Liver (tissue), 9 donors: Measurements from ENCODE around the gene PLVAP. TPM values are rescaled to one million over a fixed set of nuclear protein-coding genes. Genes with fewer than 3 reads are reported as not detected.

ENCODE experiments used
- DNase-seq: peaks from one replicate; pipeline ENCODE4 v3.0.0-alpha.2; 2017; ENCODE audit warnings: low spot score
- H3K27ac ChIP-seq, 2 donors: one replicate each; pipeline ENCODE4 v1.7.0; 2013; ENCODE audit warnings: inconsistent platforms in 2 of 2, low read length in 2 of 2, control low read depth in 1 of 2, low read depth in 1 of 2, mild to moderate bottlenecking in 1 of 2
- H3K27me3 ChIP-seq, 4 donors: one replicate each; pipeline versions ENCODE4 v1.6.1 to v1.7.0; 2013; ENCODE audit warnings: low read length in 3 of 4, inconsistent platforms in 1 of 4, mild to moderate bottlenecking in 1 of 4, moderate library complexity in 1 of 4; ENCODE audit not compliant: control insufficient read depth in 4 of 4, insufficient read depth in 4 of 4
- H3K36me3 ChIP-seq, 4 donors: one replicate each; pipeline versions ENCODE4 v1.6.1 to v1.7.0; 2013; ENCODE audit warnings: low read length in 3 of 4, mild to moderate bottlenecking in 3 of 4, low read depth in 1 of 4, moderate library complexity in 1 of 4; ENCODE audit not compliant: control insufficient read depth in 4 of 4, insufficient read depth in 3 of 4
- H3K4me1 ChIP-seq, 4 donors: one replicate each; pipeline versions ENCODE4 v1.6.1 to v1.7.0; 2013; ENCODE audit warnings: low read length in 3 of 4, mild to moderate bottlenecking in 3 of 4, moderate library complexity in 1 of 4; ENCODE audit not compliant: control insufficient read depth in 4 of 4, insufficient read depth in 4 of 4
- H3K4me3 ChIP-seq, 3 donors: one replicate each; pipeline versions ENCODE4 v1.6.1 to v1.7.0; 2013; ENCODE audit warnings: low read length in 3 of 3, control low read depth in 1 of 3, low read depth in 1 of 3, mild to moderate bottlenecking in 1 of 3
- H3K9ac ChIP-seq, 2 donors: one replicate each; pipeline ENCODE4 v1.7.0; 2013; ENCODE audit warnings: low read length in 2 of 2, mild to moderate bottlenecking in 2 of 2, moderate library complexity in 2 of 2, control low read depth in 1 of 2, low read depth in 1 of 2
- H3K9me3 ChIP-seq, 4 donors: one replicate each; pipeline versions ENCODE4 v1.6.1 to v1.7.0; 2013; ENCODE audit warnings: low read length in 3 of 4; ENCODE audit not compliant: control insufficient read depth in 4 of 4
- ATF3 ChIP-seq: IDR thresholded peaks from 2 replicates; pipeline ENCODE4 v1.6.1; 2016; ENCODE audit warnings: antibody characterized with exemption
- CTCF ChIP-seq: fragments of 150-350 bp; IDR thresholded peaks from 2 replicates; pipeline ENCODE4 v1.5.1; 2017; ENCODE audit warnings: improper control_type of control experiment, low read depth, low read length; ENCODE audit not compliant: missing input control
- EGR1 ChIP-seq, 2 donors: IDR thresholded peaks; 2 replicates each; pipeline ENCODE4 v1.6.1; 2016 to 2018; ENCODE audit warnings: antibody characterized with exemption in 2 of 2, low read depth in 2 of 2
- FOXA1 ChIP-seq: IDR thresholded peaks from 2 replicates; pipeline ENCODE4 v1.6.1; 2016; ENCODE audit warnings: antibody characterized with exemption
- FOXA2 ChIP-seq: IDR thresholded peaks from 2 replicates; pipeline ENCODE4 v1.6.1; 2016; ENCODE audit warnings: antibody characterized with exemption
- GABPA ChIP-seq, 2 donors: IDR thresholded peaks in 1 of 2; conservative IDR thresholded peaks in 1 of 2; 2 replicates each; pipeline ENCODE4 v1.6.1; 2016; ENCODE audit warnings: antibody characterized with exemption in 2 of 2, mild to moderate bottlenecking in 1 of 2, moderate library complexity in 1 of 2
- HNF4A ChIP-seq, 2 donors: conservative IDR thresholded peaks; 2 replicates each; pipeline ENCODE4 v1.6.1; 2016; ENCODE audit warnings: antibody characterized with exemption in 2 of 2, mild to moderate bottlenecking in 2 of 2
- HNF4G ChIP-seq: IDR thresholded peaks from 2 replicates; pipeline ENCODE4 v1.6.1; 2016; ENCODE audit warnings: antibody characterized with exemption
- JUND ChIP-seq, 2 donors: IDR thresholded peaks; 2 replicates each; pipeline ENCODE4 v1.6.1; 2016; ENCODE audit warnings: antibody characterized with exemption in 2 of 2
- RAD21 ChIP-seq, 2 donors: IDR thresholded peaks; 2 replicates each; pipeline ENCODE4 v1.6.1; 2016; ENCODE audit warnings: antibody characterized with exemption in 2 of 2, mild to moderate bottlenecking in 2 of 2
- RXRA ChIP-seq, 2 donors: IDR thresholded peaks; 2 replicates each; pipeline ENCODE4 v1.6.1; 2017 to 2018; ENCODE audit warnings: antibody characterized with exemption in 2 of 2, mild to moderate bottlenecking in 1 of 2
- SP1 ChIP-seq: IDR thresholded peaks from 2 replicates; pipeline ENCODE4 v1.6.1; 2018; ENCODE audit warnings: antibody characterized with exemption, mild to moderate bottlenecking
- YY1 ChIP-seq: IDR thresholded peaks from 2 replicates; pipeline ENCODE4 v1.6.1; 2016; ENCODE audit warnings: antibody characterized with exemption, mild to moderate bottlenecking
- WGBS: extraction: QIAGEN DNeasy Blood & Tissue Kit; methylation state at CpG from one replicate; pipeline ENCODE4 v1.1.7; 2013; 5-methylcytosine and 5-hydroxymethylcytosine counted together
- polyA plus RNA-seq, 2 donors: library from polyadenylated mRNA; stranded (reverse) in 1 of 2; unstranded in 1 of 2; fragments of 200-250 nt in 1 of 2; fragments of >200 nt in 1 of 2; fragmentation: Nextera tagmentation in 1 of 2; extraction: Ambion mirVana in 1 of 2; gene quantifications; one replicate each; pipeline versions ENCODE4 v1.2.1 to v1.2.3, GENCODE V29; 2013 to 2015
- total RNA-seq, 2 donors: library from RNA; depleted of rRNA; stranded (reverse); fragments of >200 nt; gene quantifications; one replicate each; pipeline ENCODE4 v1.2.3, GENCODE V29; 2014
- donor health status: healthy.
- donor health status: healthy.
- donor health status: healthy.
- donor health status: healthy.
- donor health status: healthy.

PLVAP gene
- total and polyA plus RNA-seq, 4 donors = 4.2 to 11.8 (median 8.6) TPM

GRCh38 chr19:17411801-17412200, 34.7 kb upstream of the PLVAP start:
- TF ChIP-seq HNF4A (conservative IDR thresholded peaks at IDR 0.05) (no peak), CTCF (no peak), JUND (IDR thresholded peaks at IDR 0.05) (no peak), FOXA2 (no peak), FOXA1 (no peak), HNF4G (no peak), YY1 (no peak), EGR1 (IDR thresholded peaks at IDR 0.05; ENCODE audit: low read depth in 2 of 2) (no peak), RXRA (IDR thresholded peaks at IDR 0.05) (no peak), RAD21 (IDR thresholded peaks at IDR 0.05) (no peak), ATF3 (no peak), GABPA (IDR thresholded peaks at IDR 0.05 in 1 of 2, conservative IDR thresholded peaks at IDR 0.05 in 1 of 2) (no peak), SP1 (no peak)
- H3K9ac ChIP-seq = no peak overlapping the region
- DNase-seq = no peak
- H3K4me1 ChIP-seq = peaks cover 0 to 4% (median 3%) of the 10 kb centered on the region in 4 donors
- H3K9me3 ChIP-seq = no peaks in the 10 kb centered on the region
- no peak overlapping the region for H3K4me3 ChIP-seq
- H3K27ac ChIP-seq = peak overlapping the region in 1 of 2 donors; percentile 20
- peaks cover 2 to 12% (median 6%) of the 10 kb centered on the region in 4 donors for H3K36me3 ChIP-seq
- no peaks in the 10 kb centered on the region for H3K27me3 ChIP-seq
- WGBS = 78% methylated on average over 11 of the region's 11 CpGs

- 92% methylated on average over 9 of the region's 9 CpGs for WGBS
Observed at GRCh38 chr19:17409990-17410389, 32.8 kb upstream of the PLVAP start.

GRCh38 chr19:17406887-17407196, 29.7 kb upstream of the PLVAP start:
- Histone ChIP-seq H3K4me3 (peak overlapping the region in 2 of 3 donors; percentile 38 to 62), H3K27me3 (no peaks in the 10 kb centered on the region), H3K9ac (peak overlapping the region; percentile 54 to 88), H3K4me1 (peaks cover 0 to 30% (median 21%) of the 10 kb centered on the region in 4 donors), H3K9me3 (no peaks in the 10 kb centered on the region), H3K27ac (peak overlapping the region; percentile 95 to 96), H3K36me3 (peaks cover 0 to 5% (median under 1%) of the 10 kb centered on the region in 4 donors)
- DNase-seq = no peak
- 11% methylated on average over 2 of the region's 2 CpGs for WGBS
- TF ChIP-seq FOXA2 (no peak), RXRA (IDR thresholded peaks at IDR 0.05) (peak; percentile 32 to 58), HNF4A (conservative IDR thresholded peaks at IDR 0.05) (peak; percentile 5 to 28), SP1 (peak; percentile 77)

More at GRCh38 chr19:17409990-17410389, 32.8 kb upstream of the PLVAP start:
- DNase-seq = no peak
- peaks cover 2 to 9% (median 4%) of the 10 kb centered on the region in 4 donors for H3K36me3 ChIP-seq
- H3K27me3 ChIP-seq = no peaks in the 10 kb centered on the region
- H3K9ac ChIP-seq = no peak overlapping the region
- TF ChIP-seq HNF4A (conservative IDR thresholded peaks at IDR 0.05) = peak in 1 of 2 donors; percentile 13
- TF ChIP-seq GABPA (IDR thresholded peaks at IDR 0.05 in 1 of 2, conservative IDR thresholded peaks at IDR 0.05 in 1 of 2) = no peak
- no peak overlapping the region for H3K4me3 ChIP-seq
- no peak overlapping the region for H3K27ac ChIP-seq
- no peaks in the 10 kb centered on the region for H3K9me3 ChIP-seq
- peaks cover 0 to 15% (median 12%) of the 10 kb centered on the region in 4 donors for H3K4me1 ChIP-seq
